ENCODE measurements around the gene CSGALNACT2. TPM values are rescaled to one million over a fixed set of nuclear protein-coding genes. Genes with fewer than 3 reads are reported as not detected.

CSGALNACT2 gene
- total RNA-seq, 1 experiment from 2014 or later: 22.3 TPM

DNA sequence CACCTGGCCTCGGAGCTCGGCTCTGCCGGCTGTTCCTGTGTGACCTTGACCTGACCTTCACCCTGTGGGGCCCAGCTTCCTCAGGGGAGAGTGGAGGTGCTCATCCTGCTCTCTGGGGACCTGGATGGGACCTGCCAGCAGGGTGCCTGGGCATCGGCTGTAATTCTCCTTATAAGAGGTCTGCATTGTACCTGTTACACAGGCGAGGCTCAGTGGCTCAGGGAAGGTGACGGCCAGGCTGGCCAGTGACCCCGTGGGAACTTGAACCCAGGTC, 32.4 kb upstream of the CSGALNACT2 start:
- in situ Hi-C loops (cut with HindIII; ENCODE audit: low pct_unique_long_range_greater_than_20kb, low sequenced_read_pairs) (no loop called here), intact Hi-C loops (cut with micrococcal nuclease; ENCODE audit: unreplicated experiment) (loop anchor here (2.0 to 5.0 kb wide), 3 partner anchors 239 to 554 kb away; no protein-coding TSS in a partner anchor)
- Histone ChIP-seq H3K27me3 (ENCODE audit: control insufficient read depth, insufficient read depth, low read length) (no peaks in the 10 kb centered on the region), H3K27ac (ENCODE audit: low read length) (peak overlapping the region; percentile 59; the same call in 1 of the 2 replicates), H3K4me3 (ENCODE audit: low read depth in 2 of 2, low read length in 2 of 2) (no peak overlapping the region; a peak in 1 of 4 replicates), H3K36me3 (ENCODE audit: control insufficient read depth, insufficient read depth, low read length) (no peaks in the 10 kb centered on the region), H3K9me3 (ENCODE audit: control insufficient read depth, insufficient read depth, low read depth, low read length) (no peaks in the 10 kb centered on the region), H3K4me1 (ENCODE audit: control insufficient read depth, insufficient read depth, low read length) (peaks cover 23% of the 10 kb centered on the region)
- POLR2A ChIA-PET: no interaction called here
- TF ChIP-seq REST (IDR thresholded peaks at IDR 0.05; ENCODE audit: insufficient read depth in 1 of 2, low read depth in 2 of 2, low read length in 1 of 2) (no peak), SIN3A (IDR thresholded peaks at IDR 0.05; ENCODE audit: borderline replicate concordance, insufficient read depth, low read depth, low read length) (no peak)
- DNase-seq (ENCODE audit: low read depth, low spot score) (no peak), ATAC-seq (no peak)
- CTCF ChIA-PET: no interaction called here
- BruUV-seq (replicated peaks): no TSS peak

- TF ChIP-seq REST (IDR thresholded peaks at IDR 0.05; ENCODE audit: insufficient read depth in 1 of 2, low read depth in 2 of 2, low read length in 1 of 2) (no peak), CTCF (IDR thresholded peaks at IDR 0.05) (no peak), TCF7L2 (IDR thresholded peaks at IDR 0.05; ENCODE audit: low read depth, low read length) (no peak), SIN3A (IDR thresholded peaks at IDR 0.05; ENCODE audit: borderline replicate concordance, insufficient read depth, low read depth, low read length) (no peak), POLR2AphosphoS5 (IDR thresholded peaks at IDR 0.05; ENCODE audit: low read depth, low read length) (no peak)
- ChIA-PET CTCF (no interaction called here), POLR2A (no interaction called here)
- intact Hi-C loops (cut with micrococcal nuclease; ENCODE audit: unreplicated experiment): loop anchor here (5.0 kb wide), 2 partner anchors 354 to 554 kb away; no protein-coding TSS in a partner anchor
- Histone ChIP-seq H3K27me3 (ENCODE audit: control insufficient read depth, insufficient read depth, low read length) (no peaks in the 10 kb centered on the region), H3K4me3 (ENCODE audit: low read depth in 2 of 2, low read length in 2 of 2) (no peak overlapping the region), H3K4me1 (ENCODE audit: control insufficient read depth, insufficient read depth, low read length) (peaks cover 24% of the 10 kb centered on the region), H3K9me3 (ENCODE audit: control insufficient read depth, insufficient read depth, low read depth, low read length) (no peaks in the 10 kb centered on the region), H3K27ac (ENCODE audit: low read length) (no peak overlapping the region), H3K36me3 (ENCODE audit: control insufficient read depth, insufficient read depth, low read length) (no peaks in the 10 kb centered on the region)
- no TSS peak for BruUV-seq (replicated peaks)
- ATAC-seq: no peak
- in situ Hi-C loops (cut with HindIII; ENCODE audit: low pct_unique_long_range_greater_than_20kb, low sequenced_read_pairs): no loop called here
- no peak for DNase-seq (ENCODE audit: low read depth, low spot score)
Measured at GRCh38 chr10:43106256-43107091, 31.8 kb upstream of the CSGALNACT2 start.

Data from Panc1 (cell line).